HG03558 (cell line): ENCODE data around the gene JMJD6.

Experiments
- ATAC-seq: cut with Tn5 transposase; IDR thresholded peaks from one replicate; pipeline ENCODE4 v1.9.1; 2021; ENCODE audit warnings: moderate number of reproducible peaks; ENCODE audit not compliant: unreplicated experiment; ENCODE audit errors: extremely low read depth

Gene JMJD6

DNA sequence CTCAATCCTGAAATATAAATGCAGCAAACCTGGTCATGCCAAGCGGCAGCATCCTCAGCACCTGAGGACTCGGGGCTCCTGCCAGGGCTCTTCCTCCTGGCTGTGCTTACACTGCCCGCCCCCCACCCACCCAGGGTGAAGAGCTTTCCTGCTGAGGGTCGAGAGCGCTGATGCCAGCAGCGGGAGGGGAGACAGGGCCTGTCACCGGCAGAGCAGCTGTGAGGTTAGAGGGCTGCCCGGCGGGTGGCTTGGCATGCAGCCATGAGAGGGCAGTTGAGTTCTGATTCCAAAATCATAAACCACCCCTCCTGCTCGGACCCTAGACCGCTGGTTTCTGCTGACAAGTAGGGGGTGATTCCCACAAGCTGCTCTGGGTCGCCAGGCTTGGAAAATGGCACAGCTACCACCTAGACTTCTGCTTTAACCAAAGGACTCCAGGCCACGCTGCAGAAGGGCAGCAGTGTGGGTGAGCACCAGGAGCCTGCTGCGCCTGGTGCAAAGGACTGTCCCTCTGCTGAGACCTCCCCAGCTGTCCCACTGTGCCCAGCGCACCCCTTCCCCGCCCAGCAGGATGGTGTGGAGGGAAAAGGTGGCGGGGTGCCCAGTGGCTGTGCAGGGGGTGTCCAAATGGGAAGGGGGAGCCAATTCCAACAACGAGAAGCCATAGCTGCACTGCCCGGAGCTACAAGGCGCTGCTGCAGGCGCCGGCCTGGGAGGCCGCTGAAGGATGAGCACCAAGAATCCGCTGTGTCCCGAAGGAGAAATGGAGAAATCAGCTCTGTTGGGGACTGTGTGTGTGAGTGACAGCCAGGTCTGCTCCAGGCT is 42.3 kb downstream of the JMJD6 start:
- no peak for ATAC-seq

DNA sequence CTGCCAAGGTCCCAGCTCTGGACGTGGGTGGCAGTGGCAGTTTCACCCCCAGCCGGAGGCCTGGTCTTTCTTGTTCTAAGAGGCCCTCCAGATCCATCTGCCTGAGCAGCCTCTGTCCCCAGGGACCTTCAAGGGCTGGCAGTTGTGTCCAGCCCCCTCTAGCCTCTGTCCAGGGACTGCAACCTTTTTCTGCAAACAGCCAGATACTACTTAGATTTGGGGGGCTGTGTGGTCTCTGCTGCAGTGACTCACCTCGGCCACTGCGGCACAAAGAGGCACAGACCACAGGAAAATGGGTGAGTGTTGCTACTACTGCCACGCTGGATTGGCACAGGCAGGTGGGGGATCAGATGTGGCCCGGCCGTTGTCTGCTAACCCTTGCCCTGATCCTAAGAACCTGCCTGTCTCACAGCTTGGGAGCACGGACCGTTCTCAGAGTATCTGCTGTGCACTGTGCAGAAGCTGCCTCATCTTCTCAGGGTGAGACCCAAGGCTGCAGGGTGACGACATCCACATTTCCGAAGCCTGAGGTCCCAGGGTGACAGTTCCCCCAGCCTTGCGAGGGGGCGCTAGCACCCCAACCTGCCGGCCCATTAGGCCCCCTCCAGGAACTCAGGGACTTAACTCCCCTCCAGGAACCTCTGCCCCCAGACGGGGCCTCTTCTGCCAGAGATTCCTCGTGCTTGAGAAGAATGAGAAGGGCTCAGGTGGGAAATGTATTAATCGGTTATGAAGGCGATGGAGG is 43.2 kb downstream of the JMJD6 start:
- ATAC-seq, result no peak

DNA sequence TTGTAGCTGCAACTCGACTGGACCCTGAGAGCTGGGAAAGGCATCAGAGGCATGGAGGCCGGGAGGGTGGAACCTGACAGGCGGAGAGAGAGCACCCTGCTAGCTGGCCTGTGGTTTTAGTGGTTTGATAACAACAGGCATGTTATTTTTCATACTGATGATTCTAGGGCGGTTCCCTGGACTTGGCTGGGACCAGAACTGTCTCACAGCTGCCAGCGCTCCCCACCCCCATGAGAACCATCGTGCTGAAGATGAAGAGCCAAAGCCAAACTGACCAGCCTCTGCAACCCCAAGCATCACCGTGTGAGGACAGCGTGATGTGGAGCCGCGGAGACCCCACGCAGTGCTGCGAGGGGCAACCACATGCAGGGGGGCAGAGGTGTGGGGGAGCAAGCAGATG is 44.1 kb downstream of the JMJD6 start:
- ATAC-seq, result no peak

DNA sequence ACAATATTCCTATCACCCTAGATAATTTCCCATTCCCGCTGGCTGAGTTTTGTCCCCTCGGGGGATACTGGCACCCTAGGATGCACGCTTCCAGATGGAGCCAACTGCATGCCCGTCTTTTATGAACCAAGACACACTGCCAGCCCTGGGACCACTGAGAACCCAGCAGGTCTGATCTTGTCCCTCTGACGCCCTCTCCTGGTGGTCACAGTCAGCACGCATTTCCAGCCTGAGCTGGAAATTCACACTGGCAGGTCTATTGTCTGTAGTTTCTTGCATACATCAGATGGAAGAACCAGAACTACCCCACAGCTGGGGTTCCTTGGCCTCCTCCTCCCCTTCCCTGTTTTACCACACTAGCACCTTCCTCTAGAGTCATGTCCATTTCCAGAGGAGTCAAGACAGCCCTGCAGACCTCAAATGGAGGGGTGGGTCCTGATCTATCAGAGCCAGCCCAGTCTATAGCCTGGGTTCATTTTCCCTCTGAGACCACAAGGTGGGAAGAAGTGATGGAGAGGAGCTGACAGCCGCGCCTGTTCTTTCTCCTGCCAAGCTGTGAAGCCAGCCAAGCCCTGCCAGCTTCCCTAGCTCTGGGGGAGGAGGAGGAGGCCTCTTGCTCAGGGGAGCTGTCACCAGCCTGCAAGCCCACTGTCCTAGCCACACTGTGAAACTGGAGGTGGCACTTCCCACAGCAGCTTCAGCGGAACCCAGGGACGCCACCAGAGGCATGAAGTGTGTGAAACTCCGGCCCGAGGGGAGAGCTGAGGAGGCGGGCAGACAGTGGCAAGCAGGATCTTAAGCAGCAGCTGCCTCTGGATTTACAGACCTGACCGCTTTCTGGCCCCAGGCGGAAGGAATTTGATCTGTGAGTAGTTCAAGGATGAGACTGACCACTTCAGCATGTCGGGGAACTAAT is 44.9 kb downstream of the JMJD6 start:
- ATAC-seq, result no peak

DNA sequence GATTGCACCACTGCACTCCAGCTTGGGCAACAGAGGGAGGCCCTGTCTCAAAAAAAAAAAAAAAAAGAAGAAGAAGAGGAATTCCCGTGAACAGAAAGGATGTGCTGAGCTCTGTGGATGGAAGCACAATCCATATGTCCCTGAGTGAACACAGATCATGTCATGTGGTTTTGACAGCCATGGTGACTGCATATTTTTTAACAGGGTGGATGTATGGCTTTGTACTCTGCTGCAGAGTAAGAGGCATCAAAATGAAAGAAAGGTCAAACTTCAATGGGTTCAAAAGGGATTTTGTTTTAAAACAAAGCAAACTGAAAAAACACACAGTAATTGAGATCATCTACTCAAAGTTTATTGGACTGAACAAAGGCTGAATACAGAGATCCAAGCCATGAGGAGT is 47.2 kb downstream of the JMJD6 start:
- ATAC-seq, result no peak

DNA sequence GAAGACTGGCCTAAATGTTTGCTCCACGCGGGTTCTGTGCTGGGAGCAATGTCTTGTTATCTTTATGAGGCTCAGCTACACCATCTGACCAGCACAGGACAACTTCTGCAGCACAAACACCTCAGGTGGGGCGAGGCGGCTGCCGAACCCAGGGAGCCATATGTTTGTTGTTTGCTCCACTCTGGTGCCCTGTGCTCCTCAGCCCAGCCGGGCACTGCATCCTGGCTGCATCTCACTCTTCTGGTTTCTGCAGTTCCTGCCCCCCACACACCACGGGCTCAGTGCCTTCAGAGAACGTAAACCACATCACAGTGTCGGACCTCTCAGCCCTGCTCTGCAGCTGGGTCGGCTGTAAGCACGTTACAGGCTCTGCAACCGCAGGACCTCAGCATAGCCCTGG is 48.1 kb downstream of the JMJD6 start:
- no peak for ATAC-seq

DNA sequence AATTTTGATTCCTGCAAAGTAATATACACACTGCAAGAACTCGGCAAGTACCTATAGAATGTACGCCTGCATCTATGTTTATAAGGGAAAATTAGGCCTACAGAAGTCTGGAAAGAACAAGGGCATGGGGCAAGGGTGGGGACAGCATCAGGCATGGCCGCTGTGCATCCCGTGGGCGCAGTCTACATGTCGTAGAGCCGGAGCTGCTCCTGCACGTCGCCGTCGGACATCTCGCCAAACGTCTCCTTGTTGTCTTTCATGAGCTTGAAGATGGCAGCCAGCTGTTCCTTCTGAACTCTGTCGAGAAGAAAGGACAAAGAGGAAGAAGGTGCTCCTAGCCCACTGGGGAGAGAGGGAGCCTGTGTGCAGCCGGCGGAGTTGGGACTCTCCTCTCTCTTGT is 49.0 kb downstream of the JMJD6 start:
- ATAC-seq, result no peak

DNA sequence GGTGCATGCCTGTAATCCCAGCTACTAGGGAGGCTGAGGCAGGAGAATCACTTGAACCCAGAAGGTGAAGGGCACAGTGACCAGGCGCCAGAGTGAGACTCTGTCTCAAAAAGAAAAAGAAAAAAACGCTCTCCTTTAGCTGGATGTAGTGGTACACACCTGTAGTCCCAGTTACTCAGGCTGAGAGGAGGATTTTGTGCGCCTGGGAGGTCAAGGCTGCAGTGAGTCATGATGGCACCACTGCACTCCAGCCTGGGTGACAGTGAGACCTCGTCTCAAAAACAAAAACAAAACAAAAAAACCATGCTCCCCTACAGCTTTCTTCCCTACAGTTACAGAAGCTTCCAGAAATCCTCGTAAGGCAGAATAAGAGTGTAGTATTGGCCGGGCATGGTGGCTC is 49.8 kb downstream of the JMJD6 start:
- no peak for ATAC-seq

DNA sequence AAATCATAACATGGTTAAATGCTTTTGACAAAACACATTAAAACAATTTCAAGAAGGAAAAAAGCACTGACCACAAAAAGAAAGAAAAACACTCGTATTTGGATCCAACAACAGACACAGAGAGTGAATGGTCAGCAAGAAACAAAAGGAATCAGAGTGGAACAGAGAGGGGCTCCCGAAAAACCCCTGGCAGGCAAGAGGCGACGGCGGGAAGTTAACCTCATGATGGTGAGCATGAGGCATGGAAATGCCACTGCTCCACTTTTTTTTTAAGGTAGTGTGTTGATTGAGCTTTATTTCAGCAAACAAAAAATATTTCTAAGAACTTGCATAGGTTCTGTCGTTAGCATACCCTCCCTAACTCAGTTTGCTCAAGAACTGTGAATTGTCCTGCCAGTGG is 50.8 kb downstream of the JMJD6 start:
- no peak for ATAC-seq

DNA sequence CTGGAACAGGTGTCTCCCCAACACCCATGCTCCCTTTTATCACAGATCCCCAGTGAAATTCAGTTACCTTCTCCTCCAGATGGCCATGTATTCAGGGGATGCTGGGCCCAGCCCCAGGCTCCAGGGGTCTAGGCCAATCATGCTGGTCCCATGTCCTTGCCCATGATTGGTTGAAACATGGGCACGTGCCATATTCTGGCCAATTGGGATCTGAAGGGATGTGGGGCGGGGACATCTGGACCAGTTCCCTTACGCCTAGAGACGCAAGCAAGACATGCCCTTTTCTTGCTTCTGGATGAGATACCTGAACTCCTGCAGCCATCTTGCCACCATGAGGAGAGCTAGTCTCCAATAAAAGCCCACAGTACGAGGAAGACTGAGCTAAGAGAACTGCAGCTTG is 51.8 kb downstream of the JMJD6 start:
- no peak for ATAC-seq

DNA sequence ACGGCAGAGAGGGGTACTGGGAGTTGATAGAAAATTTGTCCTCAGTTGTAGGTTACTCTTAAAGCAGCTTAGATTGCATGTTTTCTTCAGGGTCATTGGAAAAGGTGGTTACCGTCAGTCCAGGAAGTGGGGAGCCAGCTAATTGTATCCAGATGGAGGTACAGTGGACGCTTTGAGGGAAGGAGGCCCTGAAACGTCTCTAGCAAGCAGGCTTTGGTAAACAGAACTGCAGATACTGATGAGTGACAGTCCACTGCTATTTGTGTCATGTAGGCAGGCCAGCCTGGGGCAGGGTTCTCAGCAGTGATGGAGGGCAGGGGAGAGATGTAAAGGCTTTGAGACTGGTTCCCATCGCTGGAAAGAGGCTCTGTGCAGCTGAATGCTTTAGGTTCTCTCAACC is 52.7 kb downstream of the JMJD6 start:
- ATAC-seq, result no peak

DNA sequence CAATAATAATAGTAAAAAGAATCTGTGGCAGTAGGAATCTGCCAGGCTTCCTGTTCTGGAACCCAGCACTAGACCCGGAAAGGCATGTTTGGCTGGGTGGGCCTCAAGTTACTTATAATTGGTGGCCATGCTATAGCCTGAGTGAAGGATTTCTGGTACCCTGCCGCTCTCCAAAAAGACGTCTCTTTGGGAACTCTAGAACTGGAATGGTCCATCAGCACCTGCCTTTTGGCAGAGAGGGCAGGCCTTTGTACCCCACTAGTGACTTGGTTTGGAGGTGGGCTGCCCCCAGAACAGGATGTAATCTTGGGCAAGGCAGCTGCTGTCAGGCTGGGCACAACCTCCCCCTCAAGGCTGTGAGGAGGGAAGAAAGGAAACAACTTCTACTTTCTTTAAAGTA is 53.5 kb downstream of the JMJD6 start:
- ATAC-seq, result no peak

DNA sequence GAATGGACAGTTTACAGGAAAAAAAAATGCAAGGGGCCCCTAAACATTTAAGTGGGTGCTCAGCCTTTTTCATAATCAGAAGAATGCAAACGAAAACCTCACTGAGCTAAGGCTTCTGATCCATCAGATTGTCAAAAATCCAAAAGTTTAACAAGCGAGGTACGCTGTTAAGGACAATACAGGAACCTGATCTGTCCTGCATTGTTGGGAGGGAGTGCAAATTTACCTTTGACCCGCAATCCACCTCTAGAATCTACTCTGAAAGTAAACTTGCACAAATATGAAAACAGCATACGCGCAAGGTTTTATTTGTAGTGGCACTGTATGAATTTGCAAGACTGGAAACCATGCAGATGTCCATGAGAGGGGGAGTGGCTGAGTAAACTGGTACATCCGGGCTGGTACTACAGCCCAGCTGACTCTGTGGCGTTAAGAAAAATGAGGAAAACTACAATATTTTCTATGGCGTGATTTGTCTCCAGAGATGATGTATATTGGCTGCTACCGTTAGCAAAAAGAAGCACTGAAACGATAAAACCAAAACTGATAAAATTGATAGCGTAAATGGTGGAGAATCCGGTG is 54.0 kb downstream of the JMJD6 start:
- no peak for ATAC-seq

DNA sequence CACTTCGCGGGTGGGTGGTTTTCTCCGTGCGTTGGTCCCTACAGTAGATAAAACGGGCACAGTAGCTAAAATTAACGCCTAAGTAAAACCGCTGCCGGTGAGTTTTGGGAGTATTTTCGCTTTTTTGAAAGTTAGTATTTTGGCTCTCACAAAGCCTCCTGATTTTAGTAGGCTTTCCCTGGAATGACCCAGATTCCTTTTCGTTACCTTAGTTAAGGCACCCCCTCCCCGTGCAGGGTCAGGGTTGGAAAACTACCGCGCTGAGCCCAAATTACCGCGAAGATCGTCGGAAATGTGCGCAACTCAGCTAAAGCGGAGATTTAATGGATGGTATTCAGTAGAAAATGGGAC is 54.5 kb downstream of the JMJD6 start:
- no peak for ATAC-seq

DNA sequence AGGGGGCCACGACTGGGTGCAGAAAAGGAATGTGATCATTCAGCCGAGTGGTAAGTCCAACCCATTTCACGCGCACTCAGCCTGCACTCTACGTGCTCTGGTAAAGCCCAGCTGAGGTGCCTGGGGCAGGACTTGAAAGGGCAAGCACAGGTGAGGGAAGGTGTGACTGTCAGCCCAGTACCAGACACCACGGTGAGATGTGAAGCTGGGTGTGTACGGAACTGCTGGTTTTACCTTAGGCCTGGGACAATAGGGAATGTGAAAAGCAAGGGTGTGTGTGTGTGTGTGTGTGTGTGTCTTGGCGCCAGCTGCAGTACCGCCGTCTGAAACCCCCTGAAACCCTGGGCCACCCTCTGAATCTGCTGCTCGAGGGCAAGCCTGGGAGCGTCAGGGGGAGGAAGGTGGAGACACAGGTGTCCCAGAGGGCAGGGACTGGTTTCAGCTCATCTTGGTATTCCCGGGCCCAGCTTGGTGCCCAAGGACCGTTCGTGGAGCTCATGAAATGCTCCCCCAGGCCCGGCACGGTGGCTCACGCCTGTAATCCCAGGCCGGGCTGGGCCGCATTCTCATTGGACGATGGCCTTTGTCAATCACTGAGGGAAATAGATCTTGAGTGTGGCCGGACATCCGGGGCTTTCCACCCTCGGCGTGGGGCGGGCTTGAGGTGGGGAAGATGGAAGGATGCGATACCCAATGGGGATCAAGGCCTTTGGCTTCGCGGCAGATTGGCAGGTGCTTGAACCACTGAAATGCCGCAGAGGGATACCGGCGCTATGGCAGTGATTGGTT is 55.1 kb downstream of the JMJD6 start:
- peak; percentile 87 for ATAC-seq

DNA sequence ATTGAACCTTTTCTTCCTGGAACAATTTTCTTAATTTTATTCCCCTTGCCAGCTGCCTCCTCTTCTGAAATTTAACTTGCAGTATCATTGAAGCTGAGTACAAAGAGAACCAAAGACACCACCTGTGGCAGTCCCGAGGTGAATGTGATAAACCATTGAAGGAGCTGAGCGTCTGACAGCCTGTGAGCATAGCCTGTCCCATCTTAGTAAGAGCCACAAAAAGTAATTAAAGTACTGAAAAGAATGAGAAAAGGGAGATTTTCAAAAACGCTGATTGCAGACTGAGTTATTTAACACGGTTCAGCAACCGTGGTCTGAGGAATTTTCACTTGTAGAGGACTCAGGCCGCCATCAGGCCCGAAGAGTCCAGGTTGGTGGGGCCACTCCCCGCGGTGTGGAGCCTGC is 55.7 kb downstream of the JMJD6 start:
- no peak for ATAC-seq

DNA sequence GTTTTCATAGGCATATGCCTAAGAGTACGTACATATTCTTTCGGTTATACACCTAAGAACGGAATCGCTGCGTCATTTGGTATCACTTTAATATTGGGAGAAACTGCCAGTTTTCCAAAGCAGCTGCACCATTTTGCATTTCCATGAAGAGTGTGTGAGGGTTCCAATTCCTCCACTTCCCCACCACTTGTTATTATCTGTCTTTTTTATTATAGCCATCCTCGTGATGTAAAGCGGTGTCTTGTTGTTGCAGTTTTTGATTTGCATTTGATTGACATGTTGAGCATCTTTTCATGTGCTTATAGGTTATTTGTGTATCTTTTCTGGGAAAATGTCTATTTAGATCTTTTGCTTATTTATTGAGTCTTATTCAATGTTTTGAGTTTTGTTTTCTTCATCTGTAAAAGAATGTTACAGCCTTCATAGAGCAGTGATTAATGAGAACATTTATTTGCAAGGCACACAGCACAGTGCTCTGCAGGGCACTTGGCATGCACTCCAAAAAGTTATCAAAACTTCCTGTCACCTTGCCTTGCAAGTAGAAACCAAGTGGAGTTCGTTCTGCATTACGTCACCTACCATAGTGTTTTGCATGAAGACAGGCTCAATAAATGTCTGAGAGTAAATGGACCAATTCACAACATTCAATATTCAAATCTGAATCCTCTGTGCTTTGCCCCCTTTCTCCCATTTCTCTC is 56.2 kb downstream of the JMJD6 start:
- ATAC-seq, result no peak
